Left ventricle myocardium inferior (tissue), 1 donor: ENCODE results near the gene ESYT2. TPM values are rescaled to one million over a fixed set of nuclear protein-coding genes. Genes with fewer than 3 reads are reported as not detected.

Experiments
- DNase-seq: peaks from one replicate; pipeline ENCODE4 v3.0.0-alpha.2; 2020
- H3K27ac ChIP-seq: fragments of 200-600 bp; replicated peaks from 2 replicates; pipeline ENCODE4 v1.8.0; 2021
- H3K27me3 ChIP-seq: fragments of 200-600 bp; 2 replicates; pipeline ENCODE4 v1.8.0; 2021; ENCODE audit warnings: low read depth
- H3K36me3 ChIP-seq: fragments of 200-600 bp; 2 replicates; pipeline ENCODE4 v1.8.0; 2021
- H3K4me1 ChIP-seq: fragments of 200-600 bp; 2 replicates; pipeline ENCODE4 v1.8.0; 2021
- H3K4me3 ChIP-seq: fragments of 200-600 bp; 2 replicates; pipeline ENCODE4 v1.8.0; 2021; ENCODE audit warnings: mild to moderate bottlenecking, moderate library complexity
- H3K9me3 ChIP-seq: fragments of 200-600 bp; replicated peaks from 2 replicates; pipeline ENCODE4 v1.8.0; 2021
- CTCF ChIP-seq: fragments of 200-600 bp; IDR thresholded peaks from 2 replicates; pipeline ENCODE4 v1.8.0; 2021; ENCODE audit warnings: antibody characterized with exemption, mild to moderate bottlenecking, borderline replicate concordance
- intact Hi-C: fragments of 100-400 bp; cut with micrococcal nuclease; formaldehyde crosslinking; loops from one replicate; pipeline ENCODE4 v1.11.0; 2022
- total RNA-seq: library from RNA; stranded (reverse); fragmentation: NEBNext Ultra II Directional; extraction: Animal tissue kit (Norgen Biotek cat#: 25700); gene quantifications from one replicate; pipeline ENCODE4 v1.2.1, GENCODE V29; 2021
- donor health status: DM: no; HTN: yes; CAD: no; lungs with severe emphysema.

ESYT2 gene
- total RNA-seq, 1 donor from 2014 or later: 41.1 TPM

DNA sequence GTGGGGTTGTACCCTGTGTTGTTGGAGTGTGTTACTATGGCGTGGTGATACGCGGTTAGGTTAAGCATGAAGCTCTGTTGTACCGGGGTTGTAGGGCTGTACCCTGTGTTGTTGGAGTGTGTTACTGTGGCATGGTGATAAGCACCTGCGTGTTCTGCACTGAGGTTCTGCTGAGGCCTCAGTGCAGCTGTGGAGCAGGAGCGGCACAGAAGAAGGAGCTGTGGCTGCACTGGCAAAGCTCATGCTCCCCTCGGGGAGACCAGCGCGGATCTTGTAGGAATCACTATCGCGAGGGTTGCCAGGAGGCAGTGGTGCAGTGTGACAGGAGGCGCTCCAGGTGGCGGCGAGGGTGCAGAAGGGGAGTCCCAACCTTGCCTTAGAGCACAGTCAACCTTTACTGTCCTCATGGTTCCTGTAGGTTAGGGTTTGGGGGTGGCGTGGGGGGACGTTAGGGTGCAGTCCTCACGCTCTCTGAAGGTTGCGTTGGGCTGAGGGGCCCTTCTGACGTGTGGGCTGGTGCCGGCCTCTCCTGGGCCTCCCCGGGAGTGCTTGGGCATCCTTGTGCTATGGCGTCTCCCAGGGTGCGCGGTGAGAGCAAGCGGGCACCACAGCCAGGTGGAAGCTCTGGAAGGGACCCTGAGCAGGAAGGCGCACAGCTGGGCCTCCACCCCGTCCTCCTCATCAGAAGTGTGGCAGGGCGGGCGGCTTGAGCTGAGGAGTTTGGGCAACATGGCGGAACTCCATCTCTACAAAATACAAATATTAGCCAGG, 38.1 kb upstream of the ESYT2 start:
- Histone ChIP-seq H3K27ac (peak overlapping the region; percentile 97), H3K4me3 (no peak overlapping the region), H3K4me1 (peaks cover 59% of the 10 kb centered on the region), H3K36me3 (peaks cover 26% of the 10 kb centered on the region), H3K9me3 (no peaks in the 10 kb centered on the region), H3K27me3 (no peaks in the 10 kb centered on the region)
- intact Hi-C loops: no loop called here
- TF ChIP-seq CTCF: no peak
- DNase-seq: no peak

- Histone ChIP-seq H3K4me3 (no peak overlapping the region), H3K9me3 (no peaks in the 10 kb centered on the region), H3K27me3 (no peaks in the 10 kb centered on the region), H3K4me1 (peaks cover 72% of the 10 kb centered on the region), H3K36me3 (peaks cover 12% of the 10 kb centered on the region), H3K27ac (peak overlapping the region; percentile 97)
- TF ChIP-seq CTCF: no peak
- no peak for DNase-seq
- intact Hi-C loops: no loop called here
Measured at GRCh38 chr7:158865977-158866376, 36.7 kb upstream of the ESYT2 start.

- intact Hi-C loops: no loop called here
- Histone ChIP-seq H3K36me3 (peaks cover 7% of the 10 kb centered on the region), H3K9me3 (no peaks in the 10 kb centered on the region), H3K4me3 (no peak overlapping the region), H3K27me3 (no peaks in the 10 kb centered on the region), H3K27ac (peak overlapping the region; percentile 97), H3K4me1 (peaks cover 77% of the 10 kb centered on the region)
- TF ChIP-seq CTCF: no peak
- DNase-seq: no peak
Measured at GRCh38 chr7:158865462-158865922, 36.2 kb upstream of the ESYT2 start.

DNA sequence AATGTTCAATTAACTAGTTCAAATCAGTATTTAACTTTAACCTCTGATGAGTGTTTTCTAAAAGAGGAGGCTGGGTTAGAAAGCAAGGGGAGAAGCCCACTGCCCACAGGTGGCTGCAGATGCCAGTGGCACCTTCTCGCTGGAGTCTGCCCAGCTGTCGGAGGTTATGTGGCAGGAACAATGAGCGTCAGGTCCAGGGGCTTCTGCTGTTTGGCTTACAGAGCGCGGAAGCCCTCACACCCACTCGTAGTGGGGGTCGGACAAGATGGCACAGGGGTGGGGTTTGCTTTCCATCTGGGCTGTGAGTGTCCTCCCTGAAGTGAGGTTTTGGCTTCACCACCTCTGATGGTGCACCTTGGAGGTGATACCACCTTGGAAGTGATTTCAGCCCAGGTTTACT, 35.5 kb upstream of the ESYT2 start:
- Histone ChIP-seq H3K9me3 (no peaks in the 10 kb centered on the region), H3K36me3 (peaks cover under 1% of the 10 kb centered on the region), H3K4me1 (peaks cover 82% of the 10 kb centered on the region), H3K27me3 (no peaks in the 10 kb centered on the region), H3K27ac (peak overlapping the region; percentile 97), H3K4me3 (peak overlapping the region; percentile 62)
- intact Hi-C loops: no loop called here
- no peak for TF ChIP-seq CTCF
- DNase-seq: no peak

GRCh38 chr7:158864507-158864820, 35.2 kb upstream of the ESYT2 start:
- Histone ChIP-seq H3K27me3 (no peaks in the 10 kb centered on the region), H3K4me1 (peaks cover 82% of the 10 kb centered on the region), H3K4me3 (peak overlapping the region; percentile 62), H3K36me3 (no peaks in the 10 kb centered on the region), H3K9me3 (no peaks in the 10 kb centered on the region), H3K27ac (peak overlapping the region; percentile 97)
- no peak for TF ChIP-seq CTCF
- intact Hi-C loops: no loop called here
- DNase-seq: no peak
